ENCODE results near the gene DIPK1C. TPM values are rescaled to one million over a fixed set of nuclear protein-coding genes. Genes with fewer than 3 reads are reported as not detected.

The DIPK1C gene
- total RNA-seq, 1 experiment from 2014 or later: 0.26 TPM

- Histone ChIP-seq H3K36me3 (ENCODE audit: control insufficient read depth, insufficient read depth, low read length) (no peaks in the 10 kb centered on the region), H3K27me3 (ENCODE audit: control insufficient read depth, insufficient read depth, low read length) (no peaks in the 10 kb centered on the region), H3K4me3 (ENCODE audit: low read depth in 2 of 2, low read length in 2 of 2) (no peak overlapping the region), H3K4me1 (ENCODE audit: control insufficient read depth, insufficient read depth, low read length) (no peaks in the 10 kb centered on the region), H3K27ac (ENCODE audit: low read length) (no peak overlapping the region), H3K9me3 (ENCODE audit: control insufficient read depth, insufficient read depth, low read depth, low read length) (no peaks in the 10 kb centered on the region)
- ChIA-PET POLR2A (no interaction called here), CTCF (no interaction called here)
- TF ChIP-seq REST (IDR thresholded peaks at IDR 0.05; ENCODE audit: insufficient read depth in 1 of 2, low read depth in 2 of 2, low read length in 1 of 2) (no peak), POLR2AphosphoS5 (IDR thresholded peaks at IDR 0.05; ENCODE audit: low read depth, low read length) (no peak), CTCF (IDR thresholded peaks at IDR 0.05) (no peak), SIN3A (IDR thresholded peaks at IDR 0.05; ENCODE audit: borderline replicate concordance, insufficient read depth, low read depth, low read length) (no peak), TCF7L2 (IDR thresholded peaks at IDR 0.05; ENCODE audit: low read depth, low read length) (no peak)
- BruUV-seq (replicated peaks): no TSS peak
- ATAC-seq (no peak), DNase-seq (ENCODE audit: low read depth, low spot score) (no peak)
- intact Hi-C loops (cut with micrococcal nuclease; ENCODE audit: unreplicated experiment) (loop anchor here (5.0 kb wide), 1 partner anchor 62 kb away; no protein-coding TSS in a partner anchor), in situ Hi-C loops (cut with HindIII; ENCODE audit: low pct_unique_long_range_greater_than_20kb, low sequenced_read_pairs) (no loop called here)
Observed at GRCh38 chr18:74479486-74480148, 22.5 kb upstream of the DIPK1C start.

- CTCF ChIA-PET: no interaction called here
- POLR2A ChIA-PET: no interaction called here
- Histone ChIP-seq H3K9me3 (ENCODE audit: control insufficient read depth, insufficient read depth, low read depth, low read length) (no peaks in the 10 kb centered on the region), H3K4me1 (ENCODE audit: control insufficient read depth, insufficient read depth, low read length) (no peaks in the 10 kb centered on the region), H3K4me3 (ENCODE audit: low read depth in 2 of 2, low read length in 2 of 2) (no peak overlapping the region), H3K27ac (ENCODE audit: low read length) (no peak overlapping the region), H3K27me3 (ENCODE audit: control insufficient read depth, insufficient read depth, low read length) (no peaks in the 10 kb centered on the region), H3K36me3 (ENCODE audit: control insufficient read depth, insufficient read depth, low read length) (no peaks in the 10 kb centered on the region)
- no TSS peak for BruUV-seq (replicated peaks)
- no peak for ATAC-seq
- TF ChIP-seq CTCF (IDR thresholded peaks at IDR 0.05): no peak
- TF ChIP-seq POLR2AphosphoS5 (IDR thresholded peaks at IDR 0.05; ENCODE audit: low read depth, low read length): no peak
- TF ChIP-seq SIN3A (IDR thresholded peaks at IDR 0.05; ENCODE audit: borderline replicate concordance, insufficient read depth, low read depth, low read length): no peak
- TF ChIP-seq REST (IDR thresholded peaks at IDR 0.05; ENCODE audit: insufficient read depth in 1 of 2, low read depth in 2 of 2, low read length in 1 of 2): no peak
- no peak for TF ChIP-seq TCF7L2 (IDR thresholded peaks at IDR 0.05; ENCODE audit: low read depth, low read length)
- no peak for DNase-seq (ENCODE audit: low read depth, low spot score)
- intact Hi-C loops (cut with micrococcal nuclease; ENCODE audit: unreplicated experiment) (loop anchor here (5.0 kb wide), 1 partner anchor 62 kb away; no protein-coding TSS in a partner anchor), in situ Hi-C loops (cut with HindIII; ENCODE audit: low pct_unique_long_range_greater_than_20kb, low sequenced_read_pairs) (no loop called here)
Observed at GRCh38 chr18:74478880-74479279, 21.8 kb upstream of the DIPK1C start.

Data from Panc1 (cell line).